Chondrocyte (in vitro differentiated cells): ENCODE data around the gene GLI3. TPM values are rescaled to one million over a fixed set of nuclear protein-coding genes. Genes with fewer than 3 reads are reported as not detected.

Experiments
- DNase-seq: peaks from one replicate; pipeline ENCODE4 v3.0.0; 2021; ENCODE audit warnings: mixed read lengths, low spot score
- H3K27ac Mint-ChIP-seq: one replicate; pipeline ENCODE4 v1.8.0; 2021; ENCODE audit warnings: mild to moderate bottlenecking, moderate library complexity, mixed read lengths; ENCODE audit not compliant: unreplicated experiment
- H3K27me3 Mint-ChIP-seq: 2 replicates; pipeline ENCODE4 v1.8.0; 2021; ENCODE audit warnings: low read depth, mixed read lengths
- H3K36me3 Mint-ChIP-seq: 2 replicates; pipeline ENCODE4 v1.8.0; 2021; ENCODE audit warnings: low read depth, mixed read lengths
- H3K4me1 Mint-ChIP-seq: 2 replicates; pipeline ENCODE4 v1.8.0; 2021; ENCODE audit warnings: low read depth, mild to moderate bottlenecking, mixed read lengths
- H3K4me3 Mint-ChIP-seq: one replicate; pipeline ENCODE4 v1.8.0; 2021; ENCODE audit warnings: mild to moderate bottlenecking, moderate library complexity, mixed read lengths; ENCODE audit not compliant: unreplicated experiment
- H3K9me3 Mint-ChIP-seq: 2 replicates; pipeline ENCODE4 v1.8.0; 2021; ENCODE audit warnings: low read depth, mixed read lengths
- CTCF ChIP-seq: fragments of 200-600 bp; sonication (generic); IDR thresholded peaks from 2 replicates; pipeline ENCODE4 v1.5.0; 2021; ENCODE audit warnings: antibody characterized with exemption, mild to moderate bottlenecking, moderate library complexity
- total RNA-seq: library from RNA; stranded (reverse); gene quantifications from 3 replicates; pipeline ENCODE4 v1.2.1, GENCODE V29; 2021

The GLI3 gene
- total RNA-seq, 1 donor from 2014 or later = 11.7 TPM

- Mint-ChIP-seq H3K27ac (no peak overlapping the region), H3K27me3 (no peaks in the 10 kb centered on the region)
Measured at GRCh38 chr7:41922373-41922772, 314.6 kb downstream of the GLI3 start.

GRCh38 chr7:41921453-41921981 lies 315.5 kb downstream of the GLI3 start:
- Mint-ChIP-seq H3K4me3 (no peak overlapping the region), H3K36me3 (no peaks in the 10 kb centered on the region), H3K27ac (no peak overlapping the region), H3K9me3 (no peaks in the 10 kb centered on the region), H3K27me3 (no peaks in the 10 kb centered on the region), H3K4me1 (peaks cover 45% of the 10 kb centered on the region)
- DNase-seq = no peak
- TF ChIP-seq CTCF = no peak

More at GRCh38 chr7:41922373-41922772, 314.6 kb downstream of the GLI3 start:
- no peak for TF ChIP-seq CTCF
- DNase-seq = no peak
- no peak overlapping the region for H3K4me3 Mint-ChIP-seq
- no peaks in the 10 kb centered on the region for H3K9me3 Mint-ChIP-seq
- peaks cover 40% of the 10 kb centered on the region for H3K4me1 Mint-ChIP-seq
- H3K36me3 Mint-ChIP-seq = no peaks in the 10 kb centered on the region

GRCh38 chr7:41918597-41918996 lies 318.4 kb downstream of the GLI3 start:
- Mint-ChIP-seq H3K36me3 (no peaks in the 10 kb centered on the region), H3K9me3 (peaks cover 2% of the 10 kb centered on the region), H3K4me3 (no peak overlapping the region), H3K4me1 (peaks cover 67% of the 10 kb centered on the region), H3K27ac (no peak overlapping the region), H3K27me3 (no peaks in the 10 kb centered on the region)
- DNase-seq = no peak
- TF ChIP-seq CTCF = no peak

- peaks cover 12% of the 10 kb centered on the region for H3K9me3 Mint-ChIP-seq
- no peak for DNase-seq
- peak overlapping the region; percentile 42 for H3K4me3 Mint-ChIP-seq
- peaks cover 73% of the 10 kb centered on the region for H3K4me1 Mint-ChIP-seq
- no peaks in the 10 kb centered on the region for H3K36me3 Mint-ChIP-seq
- H3K27me3 Mint-ChIP-seq = no peaks in the 10 kb centered on the region
- TF ChIP-seq CTCF = no peak
- H3K27ac Mint-ChIP-seq = peak overlapping the region; percentile 97
Measured at GRCh38 chr7:41916450-41916927, 320.5 kb downstream of the GLI3 start.

- H3K27me3 Mint-ChIP-seq = no peaks in the 10 kb centered on the region
- H3K27ac Mint-ChIP-seq = peak overlapping the region; percentile 97
- H3K36me3 Mint-ChIP-seq = no peaks in the 10 kb centered on the region
- H3K9me3 Mint-ChIP-seq = peaks cover 12% of the 10 kb centered on the region
- no peak for TF ChIP-seq CTCF
- peak overlapping the region; percentile 42 for H3K4me3 Mint-ChIP-seq
- peaks cover 71% of the 10 kb centered on the region for H3K4me1 Mint-ChIP-seq
- no peak for DNase-seq
Measured at GRCh38 chr7:41915871-41916270, 321.1 kb downstream of the GLI3 start.
